Neural progenitor cell (in vitro differentiated cells): ENCODE results near the gene UBIAD1. TPM values are rescaled to one million over a fixed set of nuclear protein-coding genes. Genes with fewer than 3 reads are reported as not detected.
"Not testable (repeated sequence)": the region's sequence is repeated elsewhere in the genome, so short reads cannot be mapped to it uniquely, and the experiment has no call there.

Experiments
- DNase-seq: peaks from one replicate; pipeline ENCODE4 v3.0.0-alpha.2; 2016; ENCODE audit warnings: low spot score
- H2AFZ ChIP-seq: fragments of 200-600 bp; sonication (generic); replicated peaks from 2 replicates; pipeline ENCODE4 v1.6.1; 2016; ENCODE audit warnings: antibody characterized with exemption
- H3F3A ChIP-seq: fragments of 200-600 bp; sonication (generic); 2 replicates; pipeline ENCODE4 v1.6.1; 2016; ENCODE audit warnings: antibody characterized with exemption, low read depth
- H3K27ac ChIP-seq: fragments of 200-600 bp; sonication (generic); 2 replicates; pipeline ENCODE4 v1.5.1; 2016; ENCODE audit warnings: mild to moderate bottlenecking
- H3K27me3 ChIP-seq: fragments of 200-600 bp; sonication (generic); 2 replicates; pipeline ENCODE4 v1.6.1; 2016; ENCODE audit warnings: mild to moderate bottlenecking, moderate library complexity
- H3K36me3 ChIP-seq: fragments of 200-600 bp; sonication (generic); 2 replicates; pipeline ENCODE4 v1.5.1; 2016
- H3K4me1 ChIP-seq: fragments of 200-600 bp; sonication (generic); 2 replicates; pipeline ENCODE4 v1.6.1; 2016; ENCODE audit warnings: mixed run types
- H3K4me2 ChIP-seq: fragments of 200-600 bp; sonication (generic); 2 replicates; pipeline ENCODE4 v1.6.1; 2016
- H3K4me3 ChIP-seq: fragments of 200-600 bp; sonication (generic); 2 replicates; pipeline ENCODE4 v1.5.1; 2016
- H3K79me2 ChIP-seq: fragments of 200-600 bp; sonication (generic); 2 replicates; pipeline ENCODE4 v1.6.1; 2016; ENCODE audit warnings: low read depth
- H3K9ac ChIP-seq: fragments of 200-600 bp; sonication (generic); 2 replicates; pipeline ENCODE4 v1.6.1; 2016
- H3K9me3 ChIP-seq: fragments of 200-600 bp; sonication (generic); 2 replicates; pipeline ENCODE4 v1.5.1; 2016; ENCODE audit warnings: low read depth
- H4K20me1 ChIP-seq: fragments of 200-600 bp; sonication (generic); 2 replicates; pipeline ENCODE4 v1.6.1; 2016; ENCODE audit warnings: low read depth
- H3K27ac Mint-ChIP-seq: 3 replicates; pipeline ENCODE4 v1.8.0; 2021; ENCODE audit warnings: mixed read lengths
- H3K27me3 Mint-ChIP-seq: 2 replicates; pipeline ENCODE4 v1.8.0; 2022; ENCODE audit warnings: low read depth, mild to moderate bottlenecking, inconsistent platforms, moderate library complexity, mixed read lengths; ENCODE audit not compliant: insufficient read depth
- H3K36me3 Mint-ChIP-seq: 3 replicates; pipeline ENCODE4 v1.8.0; 2021; ENCODE audit warnings: mixed read lengths
- H3K4me1 Mint-ChIP-seq: 3 replicates; pipeline ENCODE4 v1.8.0; 2021; ENCODE audit warnings: mixed read lengths
- H3K4me3 Mint-ChIP-seq: 3 replicates; pipeline ENCODE4 v1.8.0; 2021; ENCODE audit warnings: mild to moderate bottlenecking, moderate library complexity, mixed read lengths
- H3K9me3 Mint-ChIP-seq: 3 replicates; pipeline ENCODE4 v1.8.0; 2020; ENCODE audit warnings: mixed read lengths
- CTCF ChIP-seq: fragments of 200-600 bp; sonication (generic); IDR thresholded peaks from 2 replicates; pipeline ENCODE4 v1.5.1; 2017; ENCODE audit warnings: antibody characterized with exemption, mild to moderate bottlenecking
- EZH2 ChIP-seq: fragments of 200-600 bp; sonication (generic); IDR thresholded peaks from 2 replicates; pipeline ENCODE4 v1.6.1; 2017; ENCODE audit warnings: antibody characterized with exemption, mild to moderate bottlenecking, moderate library complexity
- EZH2phosphoT487 ChIP-seq: fragments of 200-600 bp; sonication (generic); IDR thresholded peaks from 2 replicates; pipeline ENCODE4 v1.6.1; 2017; ENCODE audit warnings: antibody characterized with exemption
- total RNA-seq: library from RNA; depleted of rRNA; stranded (reverse); fragments of >200 nt; gene quantifications from 2 replicates; pipeline ENCODE4 v1.2.3, GENCODE V29; 2015; ENCODE audit warnings: low replicate concordance

UBIAD1 gene
- total RNA-seq, 1 donor from 2014 or later = 11.0 TPM

GRCh38 chr1:11266268-11267074 is 6.5 kb upstream of the UBIAD1 start:
- Histone ChIP-seq H4K20me1 (no peaks in the 10 kb centered on the region), H3K4me3 (no peak overlapping the region), H3K27ac (no peak overlapping the region), H3F3A (peaks cover 4% of the 10 kb centered on the region), H3K9me3 (no peaks in the 10 kb centered on the region), H3K27me3 (no peaks in the 10 kb centered on the region), H2AFZ (no peak overlapping the region), H3K36me3 (no peaks in the 10 kb centered on the region), H3K9ac (no peak overlapping the region), H3K4me1 (peaks cover 1% of the 10 kb centered on the region), H3K79me2 (peaks cover 8% of the 10 kb centered on the region), H3K4me2 (no peak overlapping the region)
- Mint-ChIP-seq H3K4me1 (peaks cover 5% of the 10 kb centered on the region), H3K27me3 (peaks cover 5% of the 10 kb centered on the region), H3K27ac (no peak overlapping the region), H3K9me3 (no peaks in the 10 kb centered on the region), H3K4me3 (no peak overlapping the region), H3K36me3 (no peaks in the 10 kb centered on the region)
- TF ChIP-seq EZH2phosphoT487 (no peak), CTCF (no peak), EZH2 (no peak)
- DNase-seq = no peak

GRCh38 chr1:11267350-11268337 is 5.4 kb upstream of the UBIAD1 start:
- peaks cover 12% of the 10 kb centered on the region for H3F3A ChIP-seq
- H3K4me3 ChIP-seq, H3K36me3 ChIP-seq, H3K4me1 ChIP-seq, H4K20me1 ChIP-seq, H3K36me3 Mint-ChIP-seq, H3K4me1 Mint-ChIP-seq, H3K9me3 ChIP-seq, H3K4me3 Mint-ChIP-seq, H3K27ac Mint-ChIP-seq, DNase-seq, H3K27ac ChIP-seq, H3K79me2 ChIP-seq, H3K27me3 ChIP-seq, H3K9ac ChIP-seq, H3K4me2 ChIP-seq, H2AFZ ChIP-seq, H3K27me3 Mint-ChIP-seq, H3K9me3 Mint-ChIP-seq: not testable (repeated sequence)

GRCh38 chr1:11272544-11272831 is 510 bp upstream of the UBIAD1 start:
- DNase-seq = no peak
- H3F3A ChIP-seq = peaks cover 8% of the 10 kb centered on the region
- peaks cover 41% of the 10 kb centered on the region for H3K79me2 ChIP-seq
- H3K36me3 ChIP-seq = no peaks in the 10 kb centered on the region
- peak overlapping the region; percentile 95 for H2AFZ ChIP-seq
- Mint-ChIP-seq H3K9me3 (no peaks in the 10 kb centered on the region), H3K27ac (no peak overlapping the region), H3K36me3 (peaks cover 2% of the 10 kb centered on the region), H3K27me3 (peaks cover 3% of the 10 kb centered on the region), H3K4me1 (peaks cover 19% of the 10 kb centered on the region), H3K4me3 (peak overlapping the region; percentile 79)
- no peaks in the 10 kb centered on the region for H4K20me1 ChIP-seq
- no peak overlapping the region for H3K27ac ChIP-seq
- H3K9me3 ChIP-seq = no peaks in the 10 kb centered on the region
- peak overlapping the region; percentile 60 for H3K4me2 ChIP-seq
- no peaks in the 10 kb centered on the region for H3K27me3 ChIP-seq
- no peak overlapping the region for H3K9ac ChIP-seq
- H3K4me1 ChIP-seq = peaks cover 13% of the 10 kb centered on the region
- TF ChIP-seq CTCF (peak; percentile 28), EZH2 (no peak)
- peak overlapping the region; percentile 29 for H3K4me3 ChIP-seq
